ENCODE results near the gene SLC29A3. TPM values are rescaled to one million over a fixed set of nuclear protein-coding genes. Genes with fewer than 3 reads are reported as not detected.
A peak's percentile ranks its signal among the peaks of the same experiment; 100 is the strongest.

Gene SLC29A3
- total RNA-seq, 1 experiment from 2014 or later = 9.2 TPM

GRCh38 chr10:71280825-71281224 lies 38.2 kb upstream of the SLC29A3 start:
- DNase-seq = no peak
- no peak overlapping the region for H4K5ac ChIP-seq (ENCODE audit: insufficient read length, low read depth, low read length)
- no peaks in the 10 kb centered on the region for H3K27me3 ChIP-seq (ENCODE audit: insufficient read depth, low read length)
- H3K18ac ChIP-seq (ENCODE audit: insufficient read length, low read depth, low read length) = no peak overlapping the region
- no peak overlapping the region for H2BK12ac ChIP-seq (ENCODE audit: insufficient read length, low read depth, low read length)
- no peak overlapping the region for H3K23ac ChIP-seq (ENCODE audit: insufficient read length, low read depth, low read length)
- H3K79me2 ChIP-seq (ENCODE audit: insufficient read depth, low read length) = no peaks in the 10 kb centered on the region
- H3K36me3 Mint-ChIP-seq (ENCODE audit: insufficient read depth in 1 of 3, low read depth in 3 of 3) = peaks cover 7 to 26% (median 20%) of the 10 kb centered on the region in 3 experiments
- H2AK5ac ChIP-seq (ENCODE audit: insufficient read length, low read length) = no peak overlapping the region
- no peaks in the 10 kb centered on the region; the same call in 1 of the 2 replicates for H3K4me1 ChIP-seq (ENCODE audit: insufficient read depth, low read length)
- H2BK20ac ChIP-seq (ENCODE audit: low read depth, low read length, poor library complexity, severe bottlenecking) = no peak overlapping the region
- peak overlapping the region in 1 of 2 experiments; percentile 5; a peak in 2 of 5 replicates for H3K4me3 Mint-ChIP-seq
- H4K91ac ChIP-seq (ENCODE audit: insufficient read length, low read depth, low read length) = no peak overlapping the region
- no peak overlapping the region for H3T11ph ChIP-seq (ENCODE audit: low read length)
- no peaks in the 10 kb centered on the region for H3K9me3 ChIP-seq (ENCODE audit: control insufficient read depth, low read depth, low read length)
- no peaks in the 10 kb centered on the region for H3K23me2 ChIP-seq (ENCODE audit: insufficient read length, low read depth, low read length, poor library complexity, severe bottlenecking)
- no peak overlapping the region for H3K56ac ChIP-seq (ENCODE audit: insufficient read length, low read depth, low read length)
- WGBS (ENCODE audit: extremely low coverage, insufficient read length, low lambda C conversion rate) = no CpG with 5 or more reads among the region's 3 CpGs
- H3K27ac Mint-ChIP-seq = peak overlapping the region; percentile 1 to 39 (median 19); a peak in 4 of 7 replicates
- no peaks in the 10 kb centered on the region for H3K27me3 Mint-ChIP-seq (ENCODE audit: low read depth)
- H4K8ac ChIP-seq (replicated peaks; ENCODE audit: insufficient read length, low read depth, low read length) = no peak overlapping the region
- H3K9ac ChIP-seq (ENCODE audit: extremely low read depth, insufficient read length, low read length) = no peak overlapping the region
- no peak overlapping the region for H2AFZ ChIP-seq (ENCODE audit: low read length)
- H2BK120ac ChIP-seq (ENCODE audit: low read depth, low read length, poor library complexity, severe bottlenecking) = no peak overlapping the region
- H3K4me1 Mint-ChIP-seq = peaks cover 36 to 37% of the 10 kb centered on the region in 2 experiments
- H3K4me2 ChIP-seq (ENCODE audit: insufficient read depth, insufficient read length, low read length) = no peak overlapping the region
- no peak for TF ChIP-seq CTCF (conservative IDR thresholded peaks at IDR 0.05)
- no peaks in the 10 kb centered on the region for H4K20me1 ChIP-seq (ENCODE audit: control insufficient read depth, insufficient read depth, insufficient read length)
- no peaks in the 10 kb centered on the region for H3K9me3 Mint-ChIP-seq
- H3K79me1 ChIP-seq (ENCODE audit: insufficient read depth, low read depth, low read length, poor library complexity, severe bottlenecking) = no peaks in the 10 kb centered on the region
- H3K4ac ChIP-seq (ENCODE audit: low read depth, low read length) = no peak overlapping the region
- no peak overlapping the region for H3K14ac ChIP-seq (ENCODE audit: insufficient read depth, low read length)
- H3K27ac ChIP-seq (ENCODE audit: insufficient read length, low read depth, low read length) = no peak overlapping the region
- H2BK15ac ChIP-seq (ENCODE audit: low read depth, low read length) = no peak overlapping the region
- no peak overlapping the region for H2BK5ac ChIP-seq (ENCODE audit: insufficient read length, low read length)

All from H9 (cell line).